Kidney (tissue), 14 donors: ENCODE data around the gene TRRAP. TPM values are rescaled to one million over a fixed set of nuclear protein-coding genes. Genes with fewer than 3 reads are reported as not detected.

Experiments used
- DNase-seq, 5 donors: peaks; one replicate each; pipeline ENCODE4 v3.0.0-alpha.2; 2013 to 2020
- FAIRE-seq: peaks from 2 replicates; lab custom pipeline; 2012; peaks lifted over from hg19 to GRCh38; lab: Jason Lieb, UNC
- H3K27ac ChIP-seq, 2 donors: one replicate each; pipeline ENCODE4 v1.7.0; 2013; ENCODE audit warnings: low read depth in 2 of 2, low read length in 2 of 2, inconsistent platforms in 1 of 2
- H3K27me3 ChIP-seq: one replicate; pipeline ENCODE4 v1.7.1; 2013; ENCODE audit warnings: low read length, inconsistent platforms; ENCODE audit not compliant: control insufficient read depth, insufficient read depth
- H3K36me3 ChIP-seq, 3 donors: one replicate each; pipeline versions ENCODE4 v1.7.0 to v1.7.1; 2013; ENCODE audit warnings: low read length in 3 of 3, control low read depth in 1 of 3, inconsistent platforms in 1 of 3; ENCODE audit not compliant: insufficient read depth in 3 of 3, control insufficient read depth in 2 of 3
- H3K4me1 ChIP-seq, 3 donors: one replicate each; pipeline versions ENCODE4 v1.7.0 to v1.7.1; 2013; ENCODE audit warnings: low read length in 3 of 3, inconsistent platforms in 1 of 3, low read depth in 1 of 3; ENCODE audit not compliant: control insufficient read depth in 2 of 3, insufficient read depth in 2 of 3
- H3K4me3 ChIP-seq, 3 donors: one replicate each; pipeline versions ENCODE4 v1.7.0 to v1.8.1; 2013; ENCODE audit warnings: low read length in 3 of 3, control low read depth in 1 of 3, inconsistent platforms in 1 of 3
- H3K9ac ChIP-seq, 3 donors: one replicate each; pipeline versions ENCODE4 v1.7.0 to v1.7.1; 2013; ENCODE audit warnings: low read length in 3 of 3, control low read depth in 1 of 3, inconsistent platforms in 1 of 3
- H3K9me3 ChIP-seq, 3 donors: one replicate each; pipeline versions ENCODE4 v1.7.0 to v1.7.1; 2013; ENCODE audit warnings: low read length in 3 of 3, control low read depth in 1 of 3, inconsistent platforms in 1 of 3; ENCODE audit not compliant: control insufficient read depth in 2 of 3, insufficient read depth in 1 of 3
- CTCF ChIP-seq: IDR thresholded peaks from 3 replicates; pipeline ENCODE4 v1.5.1; 2012; ENCODE audit warnings: mild to moderate bottlenecking, moderate library complexity, borderline replicate concordance; ENCODE audit not compliant: insufficient read depth; ENCODE audit errors: extremely low read depth
- intact Hi-C: fragments of 100-400 bp; cut with DNase I; formaldehyde crosslinking; loops from one replicate; pipeline ENCODE4 v1.11.1; 2022
- polyA plus RNA-seq: library from polyadenylated mRNA; stranded (reverse); fragments of 350-450 nt; fragmentation: Illumina TruSeq; extraction: RNeasy Lipid Tissue Mini Kit (QIAGEN cat#74804); gene quantifications from one replicate; pipeline ENCODE4 v1.2.3, GENCODE V29; 2014; ENCODE audit warnings: low read depth, low replicate concordance; ENCODE audit not compliant: insufficient read depth
- total RNA-seq: library from RNA; stranded (reverse); fragmentation: NEBNext Ultra II Directional; extraction: Animal tissue kit (Norgen Biotek cat#: 25700); gene quantifications from one replicate; pipeline ENCODE4 v1.2.1, GENCODE V29; 2021
- donor health status: control.
- donor health status: control.
- donor health status: control.
- donor health status: control.
- donor health status: control.
- donor health status: DM: yes; HTN: yes; CAD: no.
- donor health status: Normal renal cell carcinoma (clear cell type).

TRRAP gene
- total and polyA plus RNA-seq, 2 donors from 2014 or later: 7.0 to 47.7 TPM

GRCh38 chr7:98877146-98877545 is 1.2 kb upstream of the TRRAP start:
- no peak overlapping the region for H3K9ac ChIP-seq
- H3K36me3 ChIP-seq: peaks cover 0 to 3% (median 2%) of the 10 kb centered on the region in 3 donors
- DNase-seq (peak in 1 of 5 donors; percentile 47), FAIRE-seq (no peak)
- intact Hi-C loops: no loop called here
- peaks cover 0 to 17% (median 0%) of the 10 kb centered on the region in 3 donors for H3K4me1 ChIP-seq
- H3K9me3 ChIP-seq: no peaks in the 10 kb centered on the region
- H3K4me3 ChIP-seq: no peak overlapping the region
- TF ChIP-seq CTCF: no peak
- no peak overlapping the region for H3K27ac ChIP-seq
- no peaks in the 10 kb centered on the region for H3K27me3 ChIP-seq

GRCh38 chr7:98877692-98878364 is 504 bp upstream of the TRRAP start:
- no peak for FAIRE-seq
- no peaks in the 10 kb centered on the region for H3K9me3 ChIP-seq
- no peaks in the 10 kb centered on the region for H3K27me3 ChIP-seq
- H3K27ac ChIP-seq: no peak overlapping the region
- no peak for TF ChIP-seq CTCF
- H3K4me1 ChIP-seq: peaks cover 0 to 17% (median 0%) of the 10 kb centered on the region in 3 donors
- peaks cover 2 to 7% (median 6%) of the 10 kb centered on the region in 3 donors for H3K36me3 ChIP-seq
- no peak for DNase-seq
- H3K4me3 ChIP-seq: peak overlapping the region; percentile 20 to 94 (median 39)
- intact Hi-C loops: no loop called here
- peak overlapping the region in 2 of 3 donors; percentile 43 to 65 for H3K9ac ChIP-seq

GRCh38 chr7:98879198-98879978 is 1.1 kb downstream of the TRRAP start:
- no peaks in the 10 kb centered on the region for H3K27me3 ChIP-seq
- intact Hi-C loops: no loop called here
- peak overlapping the region; percentile 44 to 98 (median 94) for H3K9ac ChIP-seq
- H3K4me1 ChIP-seq: peaks cover 0 to 17% (median 0%) of the 10 kb centered on the region in 3 donors
- FAIRE-seq (no peak), DNase-seq (peak; percentile 58 to 88 (median 77))
- H3K27ac ChIP-seq: peak overlapping the region; percentile 82 to 86
- peak overlapping the region; percentile 66 to 94 (median 76) for H3K4me3 ChIP-seq
- no peaks in the 10 kb centered on the region for H3K9me3 ChIP-seq
- peaks cover 3 to 19% (median 15%) of the 10 kb centered on the region in 3 donors for H3K36me3 ChIP-seq
- TF ChIP-seq CTCF: no peak
